Kidney epithelial cell (primary cell): ENCODE measurements around the gene SMS. TPM values are rescaled to one million over a fixed set of nuclear protein-coding genes. Genes with fewer than 3 reads are reported as not detected.

Experiments used
- DNase-seq: peaks from one replicate; pipeline ENCODE4 v3.0.0-alpha.2; 2010; ENCODE audit warnings: low read depth
- H3K27me3 ChIP-seq: 2 replicates; pipeline ENCODE4 v1.6.0; 2011; ENCODE audit warnings: low read length; ENCODE audit not compliant: control insufficient read depth, insufficient read depth
- H3K36me3 ChIP-seq: 2 replicates; pipeline ENCODE4 v1.5.1; 2011; ENCODE audit warnings: low read length; ENCODE audit not compliant: control insufficient read depth, insufficient read depth
- H3K4me3 ChIP-seq: 2 replicates; pipeline ENCODE4 v1.5.1; 2011; ENCODE audit warnings: low read depth, mild to moderate bottlenecking, control low read depth, low read length
- CTCF ChIP-seq: IDR thresholded peaks from 2 replicates; pipeline ENCODE4 v1.5.1; 2011; ENCODE audit warnings: mild to moderate bottlenecking, moderate library complexity, low read length, control low read depth, inconsistent platforms; ENCODE audit not compliant: insufficient read depth, poor library complexity, severe bottlenecking
- total RNA-seq: library from RNA; depleted of rRNA; stranded (reverse); fragments of >200 nt; gene quantifications from 2 replicates; pipeline ENCODE4 v1.2.3, GENCODE V29; 2015

The SMS gene
- total RNA-seq, 1 donor from 2014 or later, result 142 TPM

DNA sequence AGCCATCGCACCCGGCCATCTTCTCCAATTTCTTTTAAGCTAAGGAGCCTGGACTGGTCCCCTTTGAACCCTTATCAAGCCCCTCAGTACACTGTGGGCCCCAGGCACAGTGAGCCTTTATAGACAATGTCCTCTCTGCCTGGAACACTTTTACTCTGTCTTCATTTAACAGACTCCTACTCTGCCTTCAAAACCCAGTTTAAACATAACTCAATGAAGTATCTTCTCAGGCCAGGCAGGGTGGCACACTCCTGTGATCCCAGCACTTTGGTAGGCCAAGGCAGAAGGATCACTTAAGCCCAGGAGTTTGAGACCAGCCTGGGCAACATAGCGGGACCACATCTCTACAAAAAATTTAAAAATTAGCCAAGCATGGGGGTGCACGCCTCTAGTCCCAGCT, 27.5 kb upstream of the SMS start:
- Histone ChIP-seq H3K27me3 (no peaks in the 10 kb centered on the region), H3K4me3 (no peak overlapping the region), H3K36me3 (no peaks in the 10 kb centered on the region)
- no peak for TF ChIP-seq CTCF
- DNase-seq, result no peak

- Histone ChIP-seq H3K4me3 (no peak overlapping the region), H3K27me3 (no peaks in the 10 kb centered on the region), H3K36me3 (no peaks in the 10 kb centered on the region)
- TF ChIP-seq CTCF, result no peak
- DNase-seq, result no peak
Measured at GRCh38 chrX:21926116-21926515, 14.4 kb upstream of the SMS start.

DNA sequence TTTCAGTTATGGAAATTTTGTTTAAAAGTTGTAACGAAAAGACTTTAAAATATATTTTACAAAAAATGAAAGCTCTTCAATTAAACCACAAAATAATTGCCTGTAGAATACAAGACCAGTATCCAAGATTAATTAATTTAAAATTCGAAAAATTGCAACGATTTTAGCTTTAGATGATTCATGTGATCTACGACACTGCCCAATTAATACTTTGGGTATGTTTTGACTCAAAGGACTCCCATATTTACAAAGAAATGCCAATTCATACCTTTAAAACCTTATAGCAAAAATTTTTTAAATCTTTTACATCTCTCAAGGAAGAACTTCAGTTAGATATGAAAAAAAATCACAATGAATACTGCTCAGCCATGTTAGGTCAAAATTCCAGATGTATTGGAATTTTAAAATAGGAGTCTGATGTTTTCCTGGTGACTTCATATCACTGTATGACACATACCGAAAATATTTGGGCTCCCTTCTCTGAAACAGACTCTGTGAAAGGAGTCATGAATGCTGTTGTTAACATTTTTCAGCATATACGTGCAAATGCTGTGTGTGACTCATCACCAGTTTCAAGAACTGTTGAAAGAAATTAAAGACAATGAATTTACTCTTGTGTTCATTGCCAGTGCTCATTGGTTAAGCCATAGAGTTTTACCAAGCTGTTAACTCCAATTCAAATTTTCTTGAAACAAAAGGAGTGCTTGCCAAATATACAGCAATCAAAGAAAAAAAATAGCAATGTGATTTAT, 13.8 kb upstream of the SMS start:
- Histone ChIP-seq H3K36me3 (no peaks in the 10 kb centered on the region), H3K27me3 (no peaks in the 10 kb centered on the region), H3K4me3 (no peak overlapping the region)
- DNase-seq, result peak; percentile 90
- TF ChIP-seq CTCF, result no peak

DNA sequence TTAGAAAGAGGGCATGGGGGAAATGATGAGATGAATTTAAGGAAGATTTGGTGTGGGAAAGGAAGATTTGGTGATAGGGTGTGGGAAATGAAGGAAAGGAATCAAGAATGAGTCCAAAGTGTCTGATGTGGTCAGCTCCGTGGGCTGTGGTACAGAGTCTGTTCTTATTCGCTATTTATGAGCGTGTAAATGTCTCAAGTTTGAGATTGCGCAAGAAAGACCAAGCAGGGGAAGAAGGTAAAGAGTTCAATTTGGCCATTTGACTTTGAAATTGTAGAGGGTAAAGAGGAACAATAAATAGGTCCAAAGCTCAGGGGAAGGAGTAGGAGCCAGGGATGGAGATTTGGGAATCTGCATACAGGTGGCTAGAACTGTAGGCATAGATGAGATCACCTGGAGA, 11.3 kb upstream of the SMS start:
- H3K27me3 ChIP-seq, result no peaks in the 10 kb centered on the region
- TF ChIP-seq CTCF, result no peak
- H3K36me3 ChIP-seq, result no peaks in the 10 kb centered on the region
- H3K4me3 ChIP-seq, result no peak overlapping the region
- DNase-seq, result no peak

DNA sequence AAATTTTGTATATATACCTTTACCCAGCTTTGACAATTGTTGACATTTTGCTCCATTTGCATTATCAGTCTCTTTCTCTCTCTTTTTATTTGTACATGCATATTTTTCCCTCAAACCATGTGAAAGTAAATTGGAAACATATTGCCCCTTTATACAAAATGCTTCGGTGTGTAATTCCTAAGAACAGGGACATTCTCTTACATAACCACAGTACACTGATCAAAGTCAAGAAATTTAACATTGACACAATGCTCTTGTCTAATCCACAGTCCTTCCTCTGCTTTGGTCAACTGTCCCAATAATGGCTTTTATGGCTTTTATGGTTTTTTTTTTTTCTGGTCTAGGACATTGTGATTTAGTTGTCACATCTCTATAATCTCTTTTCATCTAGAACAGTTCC, 9.5 kb upstream of the SMS start:
- no peak for TF ChIP-seq CTCF

GRCh38 chrX:21932292-21933002, 8.1 kb upstream of the SMS start:
- Histone ChIP-seq H3K27me3 (no peaks in the 10 kb centered on the region), H3K36me3 (no peaks in the 10 kb centered on the region), H3K4me3 (no peak overlapping the region)
- TF ChIP-seq CTCF, result no peak
- DNase-seq, result peak; percentile 74

More for the DNA sequence above, 9.5 kb upstream of the SMS start:
- Histone ChIP-seq H3K27me3 (no peaks in the 10 kb centered on the region), H3K4me3 (no peak overlapping the region), H3K36me3 (no peaks in the 10 kb centered on the region)
- no peak for DNase-seq
